Ovary (tissue), 9 donors: ENCODE measurements around the gene TMEM164. TPM values are rescaled to one million over a fixed set of nuclear protein-coding genes. Genes with fewer than 3 reads are reported as not detected.

Experiments used
- DNase-seq, 5 donors: peaks; one replicate each; pipeline ENCODE4 v3.0.0-alpha.2; 2019 to 2020
- H3K27ac ChIP-seq, 2 donors: fragments of 200-600 bp; one replicate each; pipeline versions ENCODE4 v1.5.1 to v1.8.0; 2019 to 2022
- H3K27me3 ChIP-seq: fragments of 200-600 bp; one replicate; pipeline ENCODE4 v1.8.0; 2022
- H3K36me3 ChIP-seq: fragments of 200-600 bp; sonication (generic); one replicate; pipeline ENCODE4 v1.5.1; 2019
- H3K4me1 ChIP-seq: one replicate; pipeline ENCODE4 v1.8.1; 2013; ENCODE audit warnings: mild to moderate bottlenecking, moderate library complexity; ENCODE audit not compliant: insufficient read depth
- H3K4me3 ChIP-seq: fragments of 200-600 bp; sonication (generic); one replicate; pipeline ENCODE4 v1.5.1; 2017
- H3K9me3 ChIP-seq, 2 donors: fragments of 200-600 bp in 1 of 2; sonication (generic) in 1 of 2; one replicate each; pipeline versions ENCODE4 v1.5.1 to v1.8.1; 2013 to 2019; ENCODE audit warnings: mild to moderate bottlenecking in 1 of 2, moderate library complexity in 1 of 2
- CTCF ChIP-seq, 3 donors: fragments of 450-650 bp in 2 of 3; fragments of 200-600 bp in 1 of 3; IDR thresholded peaks; one replicate each; pipeline versions ENCODE4 v1.5.1 to v1.8.0; 2016 to 2022; ENCODE audit warnings: antibody characterized with exemption in 3 of 3, mild to moderate bottlenecking in 1 of 3
- EP300 ChIP-seq: sonication (generic); formaldehyde crosslinking; IDR thresholded peaks from one replicate; pipeline ENCODE4 v1.6.1; 2017; ENCODE audit warnings: antibody characterized with exemption
- POLR2A ChIP-seq: fragments of 450-650 bp; IDR thresholded peaks from one replicate; pipeline ENCODE4 v1.6.1; 2017; ENCODE audit warnings: antibody characterized with exemption, mild to moderate bottlenecking, moderate library complexity
- WGBS, 3 donors: extraction: QIAGEN DNeasy Blood & Tissue Kit in 1 of 3; methylation state at CpG; one replicate each; pipeline versions ENCODE4 v1.1.5 to v1.1.7; 2013 to 2017; 5-methylcytosine and 5-hydroxymethylcytosine counted together
- intact Hi-C, 4 donors: fragments of 100-400 bp; cut with DNase I; formaldehyde crosslinking; loops; one replicate each; pipeline versions ENCODE4 v1.11.0 to v1.15.1; 2022 to 2023
- polyA plus RNA-seq, 2 donors: library from polyadenylated mRNA; stranded (reverse); fragments of 200-250 nt in 1 of 2; fragments of 350-450 nt in 1 of 2; fragmentation: Illumina TruSeq in 1 of 2; extraction: RNeasy Lipid Tissue Mini Kit (QIAGEN cat#74804) in 1 of 2; gene quantifications; one replicate each; pipeline ENCODE4 v1.2.3, GENCODE V29; 2013 to 2014
- total RNA-seq, 7 donors: library from RNA; depleted of rRNA in 2 of 7; stranded (reverse); fragments of >200 nt in 2 of 7; fragmentation: NEBNext Ultra II Directional in 3 of 7; extraction: Animal tissue kit (Norgen Biotek cat#: 25700) in 3 of 7; gene quantifications; one replicate each; pipeline versions ENCODE4 v1.1.0 to v1.2.4, GENCODE V29; 2016 to 2023
- donor health status: DM: no; HTN: no; CAD: no; lungs with moderate emphysema.
- donor health status: DM: no; HTN: no; CAD: no.
- donor health status: Bipolar disorder and iron deficiency.
- donor health status: DM: yes; HTN: yes; CAD: no.
- donor health status: DM: no; HTN: no; CAD: no.
- donor health status: DM: yes; HTN: yes; CAD: no.

TMEM164 gene
- total and polyA plus RNA-seq, 9 donors: 17.5 to 59.4 (median 32.4) TPM

- TF ChIP-seq POLR2A (no peak), EP300 (no peak), CTCF (IDR thresholded peaks at IDR 0.05) (no peak)
These were observed 42.5 kb downstream of the TMEM164 start for GRCh38 chrX:110045421-110045820.

GRCh38 chrX:110046001-110046400, 43.1 kb downstream of the TMEM164 start:
- no peak overlapping the region for H3K4me3 ChIP-seq
- intact Hi-C loops: no loop called here
- H3K27ac ChIP-seq: no peak overlapping the region
- TF ChIP-seq POLR2A: no peak
- TF ChIP-seq EP300: no peak
- no peak for TF ChIP-seq CTCF (IDR thresholded peaks at IDR 0.05)
- WGBS, 3 donors: 46 to 62% (median 56%) methylated on average over 4 of the region's 4 CpGs
- no peaks in the 10 kb centered on the region for H3K27me3 ChIP-seq
- no peak for DNase-seq
- H3K9me3 ChIP-seq: no peaks in the 10 kb centered on the region
- H3K4me1 ChIP-seq: no peaks in the 10 kb centered on the region
- no peaks in the 10 kb centered on the region for H3K36me3 ChIP-seq

More at GRCh38 chrX:110045421-110045820, 42.5 kb downstream of the TMEM164 start:
- Histone ChIP-seq H3K4me3 (no peak overlapping the region), H3K27ac (no peak overlapping the region), H3K36me3 (no peaks in the 10 kb centered on the region), H3K9me3 (no peaks in the 10 kb centered on the region), H3K27me3 (no peaks in the 10 kb centered on the region), H3K4me1 (no peaks in the 10 kb centered on the region)
- DNase-seq: no peak
- WGBS, 3 donors: 73 to 75% (median 74%) methylated on average over 3 of the region's 3 CpGs
- intact Hi-C loops: no loop called here

GRCh38 chrX:110046971-110047370, 44.1 kb downstream of the TMEM164 start:
- no peaks in the 10 kb centered on the region for H3K27me3 ChIP-seq
- TF ChIP-seq CTCF (IDR thresholded peaks at IDR 0.05): no peak
- H3K4me3 ChIP-seq: no peak overlapping the region
- H3K4me1 ChIP-seq: no peaks in the 10 kb centered on the region
- no peaks in the 10 kb centered on the region for H3K9me3 ChIP-seq
- no peak overlapping the region for H3K27ac ChIP-seq
- WGBS, 3 donors: 75 to 92% (median 80%) methylated on average over 1 of the region's 1 CpG
- DNase-seq: no peak
- intact Hi-C loops: no loop called here
- H3K36me3 ChIP-seq: no peaks in the 10 kb centered on the region

GRCh38 chrX:110049096-110049495, 46.2 kb downstream of the TMEM164 start:
- no peaks in the 10 kb centered on the region for H3K9me3 ChIP-seq
- no peaks in the 10 kb centered on the region for H3K27me3 ChIP-seq
- intact Hi-C loops: no loop called here
- H3K4me3 ChIP-seq: no peak overlapping the region
- H3K4me1 ChIP-seq: no peaks in the 10 kb centered on the region
- H3K27ac ChIP-seq: no peak overlapping the region
- no peaks in the 10 kb centered on the region for H3K36me3 ChIP-seq
- DNase-seq: no peak
- no peak for TF ChIP-seq CTCF (IDR thresholded peaks at IDR 0.05)
- TF ChIP-seq POLR2A: no peak
- TF ChIP-seq EP300: no peak
- 38 to 48% (median 40%) methylated on average over 1 of the region's 1 CpG for WGBS, 3 donors

- intact Hi-C loops: no loop called here
- 50 to 55% (median 52%) methylated on average over 2 of the region's 2 CpGs for WGBS, 3 donors
- Histone ChIP-seq H3K4me3 (no peak overlapping the region), H3K9me3 (no peaks in the 10 kb centered on the region), H3K4me1 (no peaks in the 10 kb centered on the region), H3K27me3 (no peaks in the 10 kb centered on the region), H3K27ac (no peak overlapping the region), H3K36me3 (no peaks in the 10 kb centered on the region)
- DNase-seq: no peak
- no peak for TF ChIP-seq CTCF (IDR thresholded peaks at IDR 0.05)
- TF ChIP-seq POLR2A: no peak
- no peak for TF ChIP-seq EP300
These were observed 47.5 kb downstream of the TMEM164 start for GRCh38 chrX:110050386-110050785.
